GM23338 (cell line): ENCODE data around the gene PBXIP1. TPM values are rescaled to one million over a fixed set of nuclear protein-coding genes. Genes with fewer than 3 reads are reported as not detected.

Experiments used
- ATAC-seq: fragments of 200-7000 bp; cut with Tn5 transposase; 3 replicates; pipeline ENCODE4 v1.9.1; 2020
- DNase-seq: peaks from one replicate; pipeline ENCODE4 v3.0.0-alpha.2; 2015; ENCODE audit warnings: low spot score
- H2AFZ ChIP-seq: fragments of 200-600 bp; sonication (generic); 2 replicates; pipeline ENCODE4 v1.8.0; 2016; ENCODE audit warnings: antibody characterized with exemption, mild to moderate bottlenecking, moderate library complexity
- H3F3A ChIP-seq: fragments of 200-600 bp; sonication (generic); replicated peaks from 2 replicates; pipeline ENCODE4 v1.8.0; 2017; ENCODE audit warnings: antibody characterized with exemption, mixed run types, low read depth
- H3K27ac ChIP-seq: fragments of 200-600 bp; sonication (generic); 2 replicates; pipeline ENCODE4 v1.6.1; 2016; ENCODE audit warnings: low read depth
- H3K27me3 ChIP-seq: fragments of 200-600 bp; sonication (generic); 2 replicates; pipeline ENCODE4 v1.8.0; 2016; ENCODE audit warnings: mild to moderate bottlenecking, mixed run types, moderate library complexity; ENCODE audit not compliant: insufficient read depth
- H3K36me3 ChIP-seq: fragments of 200-600 bp; sonication (generic); 2 replicates; pipeline ENCODE4 v1.8.0; 2016; ENCODE audit warnings: mild to moderate bottlenecking; ENCODE audit not compliant: insufficient read depth
- H3K4me1 ChIP-seq: fragments of 200-600 bp; sonication (generic); 2 replicates; pipeline ENCODE4 v1.8.0; 2016; ENCODE audit warnings: mild to moderate bottlenecking, moderate library complexity; ENCODE audit not compliant: insufficient read depth
- H3K4me2 ChIP-seq: fragments of 200-600 bp; sonication (generic); 2 replicates; pipeline ENCODE4 v1.7.1; 2017; ENCODE audit warnings: mixed run types
- H3K4me3 ChIP-seq: fragments of 200-600 bp; sonication (generic); 2 replicates; pipeline ENCODE4 v1.6.1; 2016; ENCODE audit warnings: mixed run types
- H3K79me2 ChIP-seq: fragments of 200-600 bp; sonication (generic); replicated peaks from 2 replicates; pipeline ENCODE4 v1.8.0; 2017; ENCODE audit warnings: mild to moderate bottlenecking; ENCODE audit not compliant: insufficient read depth
- H3K9me2 ChIP-seq: fragments of 200-600 bp; sonication (generic); 2 replicates; pipeline ENCODE4 v1.8.0; 2017; ENCODE audit not compliant: insufficient read depth
- H4K20me1 ChIP-seq: fragments of 200-600 bp; sonication (generic); replicated peaks from 2 replicates; pipeline ENCODE4 v1.8.0; 2017; ENCODE audit warnings: mild to moderate bottlenecking; ENCODE audit not compliant: insufficient read depth
- H3K27ac Mint-ChIP-seq: 2 replicates; pipeline ENCODE4 v1.8.0; 2020; ENCODE audit warnings: inconsistent platforms, mild to moderate bottlenecking, moderate library complexity, mixed read lengths
- H3K27me3 Mint-ChIP-seq: 3 replicates; pipeline ENCODE4 v1.8.0; 2022; ENCODE audit warnings: low read depth, mild to moderate bottlenecking, moderate library complexity, mixed read lengths, inconsistent platforms; ENCODE audit not compliant: insufficient read depth, poor library complexity
- H3K36me3 Mint-ChIP-seq: 3 replicates; pipeline ENCODE4 v1.8.0; 2021; ENCODE audit warnings: low read depth, mild to moderate bottlenecking, inconsistent platforms, moderate library complexity, mixed read lengths
- H3K4me1 Mint-ChIP-seq: 3 replicates; pipeline ENCODE4 v1.8.0; 2020; ENCODE audit warnings: mild to moderate bottlenecking, inconsistent platforms, mixed read lengths
- H3K4me3 Mint-ChIP-seq: 3 replicates; pipeline ENCODE4 v1.8.0; 2021; ENCODE audit warnings: moderate library complexity, mild to moderate bottlenecking, inconsistent platforms, mixed read lengths
- H3K9me3 Mint-ChIP-seq: 3 replicates; pipeline ENCODE4 v1.8.0; 2020; ENCODE audit warnings: moderate library complexity, mild to moderate bottlenecking, inconsistent platforms, mixed read lengths
- CREB1 ChIP-seq: fragments of 250-450 bp; sonication (Bioruptor Pico); IDR thresholded peaks from 2 replicates; pipeline ENCODE4 v1.5.0; 2020; ENCODE audit warnings: low read depth, mild to moderate bottlenecking, moderate library complexity
- EZH2 ChIP-seq: fragments of 200-600 bp; sonication (generic); IDR thresholded peaks from one replicate; pipeline ENCODE4 v1.8.0; 2017; ENCODE audit warnings: antibody characterized with exemption, mild to moderate bottlenecking, low read depth; ENCODE audit not compliant: unreplicated experiment
- EZH2phosphoT487 ChIP-seq: fragments of 200-600 bp; sonication (generic); IDR thresholded peaks from one replicate; pipeline ENCODE4 v1.8.1; 2018; ENCODE audit warnings: antibody characterized with exemption; ENCODE audit not compliant: unreplicated experiment
- JUNB ChIP-seq: IDR thresholded peaks from one replicate; pipeline ENCODE4 v1.6.1; 2016; ENCODE audit warnings: antibody characterized with exemption; ENCODE audit not compliant: unreplicated experiment
- NANOG ChIP-seq: IDR thresholded peaks from 2 replicates; pipeline ENCODE4 v1.6.1; 2016; ENCODE audit warnings: antibody characterized with exemption, borderline replicate concordance
- POLR2AphosphoS5 ChIP-seq: IDR thresholded peaks from 2 replicates; pipeline ENCODE4 v1.6.1; 2016; ENCODE audit warnings: antibody characterized with exemption, low read depth
- STAT1 ChIP-seq: IDR thresholded peaks from one replicate; pipeline ENCODE4 v1.6.1; 2016; ENCODE audit warnings: antibody characterized with exemption; ENCODE audit not compliant: unreplicated experiment
- ZNF114 ChIP-seq: fragments of 250-450 bp; sonication (Bioruptor Pico); IDR thresholded peaks from 2 replicates; pipeline ENCODE4 v1.5.0; 2020; ENCODE audit warnings: mild to moderate bottlenecking, moderate library complexity
- ZNF331 ChIP-seq: fragments of 250-450 bp; sonication (Bioruptor Pico); IDR thresholded peaks from 2 replicates; pipeline ENCODE4 v1.5.0; 2020; ENCODE audit warnings: low read depth, mild to moderate bottlenecking, moderate library complexity
- polyA plus RNA-seq: library from polyadenylated mRNA; unstranded; fragments of >200 nt; fragmentation: Nextera tagmentation; extraction: Ambion mirVana; gene quantifications from 2 replicates; pipeline ENCODE4 v1.2.1, GENCODE V29; 2016
- total RNA-seq: library from RNA; depleted of rRNA; stranded (reverse); fragments of >200 nt; shearing (Covaris generic); gene quantifications from 2 replicates; pipeline ENCODE4 v1.2.3, GENCODE V29; 2014
- TF ChIP-seq, protein P1 (sequence below): IDR thresholded peaks from 2 replicates; pipeline ENCODE4 v1.6.1; 2016; ENCODE audit warnings: antibody characterized with exemption
- TF ChIP-seq, protein P2 (sequence below): fragments of 250-450 bp; sonication (Bioruptor Pico); IDR thresholded peaks from 2 replicates; pipeline ENCODE4 v1.5.0; 2020; ENCODE audit warnings: mild to moderate bottlenecking, moderate library complexity
- TF ChIP-seq, protein P3 (sequence below), 2 experiments: fragments of 200-600 bp in 1 of 2; sonication (generic) in 1 of 2; conservative IDR thresholded peaks; 2 replicates each; pipeline versions ENCODE4 v1.5.1 to v1.6.1; 2016 to 2017; ENCODE audit warnings: antibody characterized with exemption in 2 of 2, low read depth in 2 of 2, mild to moderate bottlenecking in 2 of 2, moderate library complexity in 1 of 2

The PBXIP1 gene
- total and polyA plus RNA-seq, 2 experiments from 2014 or later, result 7.0 to 31.8 TPM

DNA sequence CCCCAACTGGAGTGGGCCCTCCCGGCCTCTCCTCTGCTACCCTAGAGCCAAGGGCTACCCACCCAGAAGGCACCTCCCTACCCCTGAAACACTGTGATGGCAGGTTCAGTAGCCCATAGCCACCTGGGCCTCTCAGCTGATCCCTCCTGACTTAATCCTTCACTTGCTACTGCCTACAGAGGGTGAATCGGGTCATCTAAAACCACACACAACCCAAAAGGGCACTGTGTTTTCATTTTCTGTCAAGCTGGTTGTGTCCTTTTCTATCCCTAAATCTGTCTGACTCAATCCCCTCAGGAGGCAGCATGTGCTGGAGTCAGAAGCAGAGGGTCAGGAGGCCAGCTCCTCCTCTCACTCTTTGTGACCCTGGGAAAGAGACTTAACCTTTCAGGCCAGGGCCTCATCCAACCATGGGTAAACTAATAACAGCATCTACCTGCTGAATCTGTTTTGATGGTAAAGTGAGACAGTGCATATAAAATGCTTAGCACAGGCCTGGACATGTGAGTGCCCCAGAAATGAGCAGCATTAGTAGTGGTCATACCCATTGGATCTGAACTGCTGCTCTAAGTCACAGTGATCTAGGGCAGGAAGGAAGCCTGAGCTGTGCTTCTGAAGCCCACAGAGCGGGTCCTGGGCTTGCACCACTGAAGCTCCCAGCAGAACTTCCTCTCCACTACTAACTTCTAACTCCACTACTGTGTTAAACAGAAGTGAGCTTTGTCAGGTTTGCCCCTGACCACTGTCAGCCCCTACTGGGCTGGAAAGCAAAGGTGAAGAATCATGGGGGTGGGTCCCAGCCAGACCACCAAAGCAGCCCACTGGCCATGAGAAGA is 30.3 kb downstream of the PBXIP1 start (continued):
- TF ChIP-seq, protein P1, sequence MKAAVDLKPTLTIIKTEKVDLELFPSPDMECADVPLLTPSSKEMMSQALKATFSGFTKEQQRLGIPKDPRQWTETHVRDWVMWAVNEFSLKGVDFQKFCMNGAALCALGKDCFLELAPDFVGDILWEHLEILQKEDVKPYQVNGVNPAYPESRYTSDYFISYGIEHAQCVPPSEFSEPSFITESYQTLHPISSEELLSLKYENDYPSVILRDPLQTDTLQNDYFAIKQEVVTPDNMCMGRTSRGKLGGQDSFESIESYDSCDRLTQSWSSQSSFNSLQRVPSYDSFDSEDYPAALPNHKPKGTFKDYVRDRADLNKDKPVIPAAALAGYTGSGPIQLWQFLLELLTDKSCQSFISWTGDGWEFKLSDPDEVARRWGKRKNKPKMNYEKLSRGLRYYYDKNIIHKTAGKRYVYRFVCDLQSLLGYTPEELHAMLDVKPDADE, result no peak
- TF ChIP-seq JUNB (no peak), ZNF114 (no peak), POLR2AphosphoS5 (no peak), CREB1 (no peak)

DNA sequence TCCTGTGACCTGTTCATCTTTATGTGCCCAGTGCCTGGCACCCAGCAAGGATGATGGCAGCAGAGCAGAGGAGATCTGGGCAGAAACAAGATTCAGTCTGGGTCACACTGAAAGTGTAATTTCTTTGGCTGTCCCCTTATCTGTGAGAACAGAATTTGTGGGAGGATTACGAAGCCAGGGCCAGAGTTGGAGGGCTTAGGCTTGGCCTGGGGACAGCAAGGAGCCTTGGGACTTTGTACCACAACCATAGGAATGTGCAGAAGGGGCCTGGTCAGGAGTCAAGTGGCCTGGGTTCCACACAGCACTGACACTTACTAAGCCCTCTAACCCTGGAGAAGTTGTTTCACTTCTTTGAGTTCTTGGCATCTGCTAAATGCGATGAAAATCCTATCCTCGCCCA is 32.2 kb downstream of the PBXIP1 start:
- Histone ChIP-seq H3F3A (no peaks in the 10 kb centered on the region), H3K79me2 (no peaks in the 10 kb centered on the region), H3K4me2 (no peak overlapping the region), H3K4me3 (no peak overlapping the region), H3K36me3 (no peaks in the 10 kb centered on the region), H3K4me1 (no peaks in the 10 kb centered on the region), H2AFZ (no peak overlapping the region), H3K9me2 (peaks cover 3% of the 10 kb centered on the region; the same call in 1 of the 2 replicates), H3K27ac (no peak overlapping the region), H4K20me1 (no peaks in the 10 kb centered on the region; the same call in 1 of the 2 replicates), H3K27me3 (no peaks in the 10 kb centered on the region)
- H3K9me3 Mint-ChIP-seq, result no peaks in the 10 kb centered on the region
- peaks cover 19% of the 10 kb centered on the region for H3K36me3 Mint-ChIP-seq
- DNase-seq (no peak), ATAC-seq (no peak)
- no peak overlapping the region for H3K4me3 Mint-ChIP-seq
- no peaks in the 10 kb centered on the region for H3K4me1 Mint-ChIP-seq
- H3K27ac Mint-ChIP-seq, result no peak overlapping the region
- peaks cover 4% of the 10 kb centered on the region for H3K27me3 Mint-ChIP-seq
- no peak for TF ChIP-seq POLR2AphosphoS5
- no peak for TF ChIP-seq CREB1
- no peak for TF ChIP-seq STAT1
- TF ChIP-seq, protein P2, sequence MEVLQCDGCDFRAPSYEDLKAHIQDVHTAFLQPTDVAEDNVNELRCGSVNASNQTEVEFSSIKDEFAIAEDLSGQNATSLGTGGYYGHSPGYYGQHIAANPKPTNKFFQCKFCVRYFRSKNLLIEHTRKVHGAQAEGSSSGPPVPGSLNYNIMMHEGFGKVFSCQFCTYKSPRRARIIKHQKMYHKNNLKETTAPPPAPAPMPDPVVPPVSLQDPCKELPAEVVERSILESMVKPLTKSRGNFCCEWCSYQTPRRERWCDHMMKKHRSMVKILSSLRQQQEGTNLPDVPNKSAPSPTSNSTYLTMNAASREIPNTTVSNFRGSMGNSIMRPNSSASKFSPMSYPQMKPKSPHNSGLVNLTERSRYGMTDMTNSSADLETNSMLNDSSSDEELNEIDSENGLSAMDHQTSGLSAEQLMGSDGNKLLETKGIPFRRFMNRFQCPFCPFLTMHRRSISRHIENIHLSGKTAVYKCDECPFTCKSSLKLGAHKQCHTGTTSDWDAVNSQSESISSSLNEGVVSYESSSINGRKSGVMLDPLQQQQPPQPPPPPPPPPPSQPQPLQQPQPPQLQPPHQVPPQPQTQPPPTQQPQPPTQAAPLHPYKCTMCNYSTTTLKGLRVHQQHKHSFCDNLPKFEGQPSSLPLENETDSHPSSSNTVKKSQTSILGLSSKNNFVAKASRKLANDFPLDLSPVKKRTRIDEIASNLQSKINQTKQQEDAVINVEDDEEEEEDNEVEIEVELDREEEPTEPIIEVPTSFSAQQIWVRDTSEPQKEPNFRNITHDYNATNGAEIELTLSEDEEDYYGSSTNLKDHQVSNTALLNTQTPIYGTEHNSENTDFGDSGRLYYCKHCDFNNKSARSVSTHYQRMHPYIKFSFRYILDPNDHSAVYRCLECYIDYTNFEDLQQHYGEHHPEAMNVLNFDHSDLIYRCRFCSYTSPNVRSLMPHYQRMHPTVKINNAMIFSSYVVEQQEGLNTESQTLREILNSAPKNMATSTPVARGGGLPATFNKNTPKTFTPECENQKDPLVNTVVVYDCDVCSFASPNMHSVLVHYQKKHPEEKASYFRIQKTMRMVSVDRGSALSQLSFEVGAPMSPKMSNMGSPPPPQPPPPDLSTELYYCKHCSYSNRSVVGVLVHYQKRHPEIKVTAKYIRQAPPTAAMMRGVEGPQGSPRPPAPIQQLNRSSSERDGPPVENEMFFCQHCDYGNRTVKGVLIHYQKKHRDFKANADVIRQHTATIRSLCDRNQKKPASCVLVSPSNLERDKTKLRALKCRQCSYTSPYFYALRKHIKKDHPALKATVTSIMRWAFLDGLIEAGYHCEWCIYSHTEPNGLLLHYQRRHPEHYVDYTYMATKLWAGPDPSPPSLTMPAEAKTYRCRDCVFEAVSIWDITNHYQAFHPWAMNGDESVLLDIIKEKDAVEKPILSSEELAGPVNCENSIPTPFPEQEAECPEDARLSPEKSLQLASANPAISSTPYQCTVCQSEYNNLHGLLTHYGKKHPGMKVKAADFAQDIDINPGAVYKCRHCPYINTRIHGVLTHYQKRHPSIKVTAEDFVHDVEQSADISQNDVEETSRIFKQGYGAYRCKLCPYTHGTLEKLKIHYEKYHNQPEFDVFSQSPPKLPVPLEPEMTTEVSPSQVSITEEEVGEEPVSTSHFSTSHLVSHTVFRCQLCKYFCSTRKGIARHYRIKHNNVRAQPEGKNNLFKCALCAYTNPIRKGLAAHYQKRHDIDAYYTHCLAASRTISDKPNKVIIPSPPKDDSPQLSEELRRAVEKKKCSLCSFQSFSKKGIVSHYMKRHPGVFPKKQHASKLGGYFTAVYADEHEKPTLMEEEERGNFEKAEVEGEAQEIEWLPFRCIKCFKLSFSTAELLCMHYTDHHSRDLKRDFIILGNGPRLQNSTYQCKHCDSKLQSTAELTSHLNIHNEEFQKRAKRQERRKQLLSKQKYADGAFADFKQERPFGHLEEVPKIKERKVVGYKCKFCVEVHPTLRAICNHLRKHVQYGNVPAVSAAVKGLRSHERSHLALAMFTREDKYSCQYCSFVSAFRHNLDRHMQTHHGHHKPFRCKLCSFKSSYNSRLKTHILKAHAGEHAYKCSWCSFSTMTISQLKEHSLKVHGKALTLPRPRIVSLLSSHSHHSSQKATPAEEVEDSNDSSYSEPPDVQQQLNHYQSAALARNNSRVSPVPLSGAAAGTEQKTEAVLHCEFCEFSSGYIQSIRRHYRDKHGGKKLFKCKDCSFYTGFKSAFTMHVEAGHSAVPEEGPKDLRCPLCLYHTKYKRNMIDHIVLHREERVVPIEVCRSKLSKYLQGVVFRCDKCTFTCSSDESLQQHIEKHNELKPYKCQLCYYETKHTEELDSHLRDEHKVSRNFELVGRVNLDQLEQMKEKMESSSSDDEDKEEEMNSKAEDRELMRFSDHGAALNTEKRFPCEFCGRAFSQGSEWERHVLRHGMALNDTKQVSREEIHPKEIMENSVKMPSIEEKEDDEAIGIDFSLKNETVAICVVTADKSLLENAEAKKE (CRISPR knock-in tag), result no peak
- no peak for TF ChIP-seq JUNB
- no peak for TF ChIP-seq ZNF114
- no peak for TF ChIP-seq ZNF331
- no peak for TF ChIP-seq EZH2phosphoT487
- TF ChIP-seq, protein P1, result no peak
- TF ChIP-seq EZH2, result no peak
- TF ChIP-seq, protein P3, sequence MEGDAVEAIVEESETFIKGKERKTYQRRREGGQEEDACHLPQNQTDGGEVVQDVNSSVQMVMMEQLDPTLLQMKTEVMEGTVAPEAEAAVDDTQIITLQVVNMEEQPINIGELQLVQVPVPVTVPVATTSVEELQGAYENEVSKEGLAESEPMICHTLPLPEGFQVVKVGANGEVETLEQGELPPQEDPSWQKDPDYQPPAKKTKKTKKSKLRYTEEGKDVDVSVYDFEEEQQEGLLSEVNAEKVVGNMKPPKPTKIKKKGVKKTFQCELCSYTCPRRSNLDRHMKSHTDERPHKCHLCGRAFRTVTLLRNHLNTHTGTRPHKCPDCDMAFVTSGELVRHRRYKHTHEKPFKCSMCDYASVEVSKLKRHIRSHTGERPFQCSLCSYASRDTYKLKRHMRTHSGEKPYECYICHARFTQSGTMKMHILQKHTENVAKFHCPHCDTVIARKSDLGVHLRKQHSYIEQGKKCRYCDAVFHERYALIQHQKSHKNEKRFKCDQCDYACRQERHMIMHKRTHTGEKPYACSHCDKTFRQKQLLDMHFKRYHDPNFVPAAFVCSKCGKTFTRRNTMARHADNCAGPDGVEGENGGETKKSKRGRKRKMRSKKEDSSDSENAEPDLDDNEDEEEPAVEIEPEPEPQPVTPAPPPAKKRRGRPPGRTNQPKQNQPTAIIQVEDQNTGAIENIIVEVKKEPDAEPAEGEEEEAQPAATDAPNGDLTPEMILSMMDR (conservative IDR thresholded peaks at IDR 0.05; ENCODE audit: low read depth in 2 of 2), result no peak
- no peak for TF ChIP-seq NANOG
